Measurements from ENCODE around the gene SLC45A3. TPM values are rescaled to one million over a fixed set of nuclear protein-coding genes. Genes with fewer than 3 reads are reported as not detected.

SLC45A3 gene
- total RNA-seq, 4 donors from 2014 or later: 0.66 to 3.2 (median 1.3) TPM; not detected in 1

DNA sequence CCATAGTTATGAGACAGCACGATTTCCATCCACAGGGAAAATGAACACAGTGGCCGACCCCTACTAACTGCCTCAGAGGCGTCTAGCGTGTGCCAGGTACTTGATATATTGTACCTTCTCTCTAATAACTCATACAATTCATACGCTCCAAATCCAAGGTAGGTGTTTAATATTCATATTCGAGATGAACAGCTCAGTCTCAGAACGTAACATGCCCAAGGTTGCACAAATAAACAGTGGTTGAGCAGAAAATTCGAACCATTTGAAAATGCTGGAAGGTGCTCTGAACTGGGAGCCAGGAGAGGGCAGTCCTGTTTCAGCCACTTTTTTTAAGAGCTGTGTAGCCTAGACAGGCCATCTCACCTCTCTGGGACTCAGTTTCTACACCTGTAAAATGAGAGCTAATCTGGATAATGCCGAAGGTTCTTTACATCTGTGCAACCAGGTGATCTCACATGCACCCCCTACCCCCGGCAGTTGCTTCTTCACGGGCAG is 7.9 kb downstream of the SLC45A3 start:
- TF ChIP-seq, protein P1, sequence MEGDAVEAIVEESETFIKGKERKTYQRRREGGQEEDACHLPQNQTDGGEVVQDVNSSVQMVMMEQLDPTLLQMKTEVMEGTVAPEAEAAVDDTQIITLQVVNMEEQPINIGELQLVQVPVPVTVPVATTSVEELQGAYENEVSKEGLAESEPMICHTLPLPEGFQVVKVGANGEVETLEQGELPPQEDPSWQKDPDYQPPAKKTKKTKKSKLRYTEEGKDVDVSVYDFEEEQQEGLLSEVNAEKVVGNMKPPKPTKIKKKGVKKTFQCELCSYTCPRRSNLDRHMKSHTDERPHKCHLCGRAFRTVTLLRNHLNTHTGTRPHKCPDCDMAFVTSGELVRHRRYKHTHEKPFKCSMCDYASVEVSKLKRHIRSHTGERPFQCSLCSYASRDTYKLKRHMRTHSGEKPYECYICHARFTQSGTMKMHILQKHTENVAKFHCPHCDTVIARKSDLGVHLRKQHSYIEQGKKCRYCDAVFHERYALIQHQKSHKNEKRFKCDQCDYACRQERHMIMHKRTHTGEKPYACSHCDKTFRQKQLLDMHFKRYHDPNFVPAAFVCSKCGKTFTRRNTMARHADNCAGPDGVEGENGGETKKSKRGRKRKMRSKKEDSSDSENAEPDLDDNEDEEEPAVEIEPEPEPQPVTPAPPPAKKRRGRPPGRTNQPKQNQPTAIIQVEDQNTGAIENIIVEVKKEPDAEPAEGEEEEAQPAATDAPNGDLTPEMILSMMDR (IDR thresholded peaks at IDR 0.05; ENCODE audit: low read depth): no peak

DNA sequence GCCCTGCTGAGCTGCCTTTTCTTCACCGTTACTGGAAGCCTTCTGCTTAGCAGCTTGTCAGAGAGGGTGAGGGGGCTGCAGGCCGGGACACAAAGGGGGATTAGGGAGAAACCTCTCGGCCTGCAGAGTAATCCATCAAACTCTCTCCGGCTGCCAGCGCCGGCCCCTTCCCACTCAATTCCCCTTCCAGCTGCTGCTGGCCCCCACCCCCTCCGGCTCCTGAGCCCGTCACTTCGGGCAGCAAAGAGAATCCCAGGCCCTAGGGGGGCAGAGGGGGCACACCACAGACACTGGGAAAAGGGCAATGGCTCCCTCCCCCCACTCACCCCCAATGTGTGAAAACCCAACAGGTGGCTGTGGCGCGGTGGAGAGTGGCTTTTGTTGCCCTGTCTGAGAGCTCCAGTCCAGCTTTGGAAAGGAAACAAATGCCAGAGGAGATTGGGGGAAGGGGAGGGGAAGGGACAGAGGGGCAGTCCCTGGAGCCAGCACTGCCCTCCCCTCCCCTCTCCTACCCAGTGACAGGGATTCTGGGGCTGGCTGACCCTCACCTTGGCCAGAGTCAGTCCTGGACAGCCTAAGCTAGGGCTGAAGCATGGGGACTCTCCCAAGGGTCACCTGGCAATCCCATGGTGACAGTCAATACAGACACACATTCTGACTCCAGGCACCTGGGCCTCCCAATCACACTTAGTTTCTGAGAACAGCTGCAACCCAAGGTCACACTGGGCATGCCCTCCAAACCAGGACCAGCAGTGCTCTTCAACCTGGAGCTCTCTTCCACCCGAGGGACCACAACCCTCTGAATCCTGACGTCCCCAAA is 9.5 kb downstream of the SLC45A3 start:
- TF ChIP-seq, protein P1 (IDR thresholded peaks at IDR 0.05; ENCODE audit: low read depth): no peak

DNA sequence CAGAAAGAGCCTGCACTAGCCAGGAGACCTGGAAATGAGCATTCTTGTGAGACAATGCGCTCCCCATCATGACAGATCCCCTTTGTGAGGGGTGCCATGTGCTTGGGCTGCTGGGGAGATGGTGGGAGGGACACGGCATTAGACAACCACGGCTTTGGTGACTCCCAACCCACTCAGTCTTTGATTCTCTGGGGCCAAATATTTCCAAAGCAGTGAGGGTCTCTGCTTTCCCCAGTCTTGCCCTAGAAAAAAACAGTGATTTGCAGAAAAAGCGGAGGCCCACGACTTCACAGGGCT is 10.2 kb downstream of the SLC45A3 start:
- TF ChIP-seq, protein P1 (IDR thresholded peaks at IDR 0.05; ENCODE audit: low read depth): no peak

GRCh38 chr1:205669341-205670149 is 10.8 kb downstream of the SLC45A3 start:
- TF ChIP-seq, protein P1 (IDR thresholded peaks at IDR 0.05; ENCODE audit: low read depth): no peak

DNA sequence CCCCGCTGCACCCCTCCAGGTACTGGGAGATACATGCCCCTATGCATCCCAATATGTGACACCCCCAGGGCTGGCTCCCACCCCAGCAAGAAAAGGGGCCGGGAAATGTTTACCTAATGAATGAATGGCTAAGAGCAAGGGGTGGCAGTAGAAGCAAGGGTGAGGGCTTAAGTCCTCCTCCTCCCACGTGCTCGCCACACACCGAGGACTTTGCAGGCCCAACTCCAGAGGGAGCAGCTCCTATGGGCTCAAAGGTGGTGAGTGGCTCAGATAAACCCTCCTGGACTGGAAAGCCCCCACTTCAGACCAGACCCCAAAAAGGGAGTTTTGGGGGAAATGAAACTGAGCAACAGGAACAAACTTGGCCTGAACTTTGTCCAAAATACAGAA is 11.4 kb downstream of the SLC45A3 start:
- TF ChIP-seq, protein P1 (IDR thresholded peaks at IDR 0.05; ENCODE audit: low read depth): no peak

- TF ChIP-seq, protein P1 (IDR thresholded peaks at IDR 0.05; ENCODE audit: low read depth): no peak
These were observed 12.2 kb downstream of the SLC45A3 start for GRCh38 chr1:205667909-205668643.

Measured in subcutaneous adipose tissue (tissue), 4 donors.